Testis (tissue), 3 donors: ENCODE data around the gene MAGI1. TPM values are rescaled to one million over a fixed set of nuclear protein-coding genes. Genes with fewer than 3 reads are reported as not detected.

Source experiments
- DNase-seq: peaks from one replicate; pipeline ENCODE4 v3.0.0-alpha.2; 2019
- H3K27ac ChIP-seq, 2 donors: fragments of 200-600 bp; sonication (generic); one replicate each; pipeline ENCODE4 v1.5.1; 2019
- H3K27me3 ChIP-seq: fragments of 200-600 bp; sonication (generic); one replicate; pipeline ENCODE4 v1.5.1; 2019
- H3K36me3 ChIP-seq: fragments of 200-600 bp; sonication (generic); one replicate; pipeline ENCODE4 v1.5.1; 2017; ENCODE audit warnings: low read depth; ENCODE audit errors: missing control alignments
- H3K4me1 ChIP-seq: fragments of 200-600 bp; sonication (generic); one replicate; pipeline ENCODE4 v1.5.1; 2019
- H3K4me3 ChIP-seq, 2 donors: fragments of 200-600 bp; sonication (generic); one replicate each; pipeline ENCODE4 v1.5.1; 2017 to 2019
- H3K9me3 ChIP-seq: fragments of 200-600 bp; sonication (generic); one replicate; pipeline ENCODE4 v1.5.1; 2017
- POLR2A ChIP-seq: fragments of 450-650 bp; IDR thresholded peaks from one replicate; pipeline ENCODE4 v1.6.1; 2017; ENCODE audit warnings: antibody characterized with exemption, mild to moderate bottlenecking, moderate library complexity
- WGBS, 2 donors: methylation state at CpG; one replicate each; pipeline ENCODE4 v1.1.5; 2018; 5-methylcytosine and 5-hydroxymethylcytosine counted together
- intact Hi-C: fragments of 100-400 bp; cut with DNase I; formaldehyde crosslinking; loops from one replicate; pipeline ENCODE4 v1.15.1; 2023; ENCODE audit warnings: low total_unique reads
- polyA plus RNA-seq: library from polyadenylated mRNA; stranded (reverse); fragments of 350-450 nt; fragmentation: Illumina TruSeq; extraction: RNeasy Lipid Tissue Mini Kit (QIAGEN cat#74804); gene quantifications from one replicate; pipeline ENCODE4 v1.2.3, GENCODE V29; 2014; ENCODE audit warnings: low read depth, low replicate concordance; ENCODE audit not compliant: insufficient read depth
- total RNA-seq, 2 donors: library from RNA; depleted of rRNA; stranded (reverse); fragments of >200 nt; gene quantifications; one replicate each; pipeline ENCODE4 v1.2.3, GENCODE V29; 2016
- TF ChIP-seq, protein P1 (sequence below), 3 experiments: fragments of 450-650 bp in 2 of 3; fragments of 200-600 bp in 1 of 3; sonication (generic) in 1 of 3; IDR thresholded peaks; one replicate each; pipeline ENCODE4 v1.5.1; 2016 to 2019; ENCODE audit warnings: antibody characterized with exemption in 3 of 3, mild to moderate bottlenecking in 2 of 3, moderate library complexity in 1 of 3

The MAGI1 gene
- total and polyA plus RNA-seq, 3 donors from 2014 or later, result 55.4 to 60.4 (median 56.1) TPM

DNA sequence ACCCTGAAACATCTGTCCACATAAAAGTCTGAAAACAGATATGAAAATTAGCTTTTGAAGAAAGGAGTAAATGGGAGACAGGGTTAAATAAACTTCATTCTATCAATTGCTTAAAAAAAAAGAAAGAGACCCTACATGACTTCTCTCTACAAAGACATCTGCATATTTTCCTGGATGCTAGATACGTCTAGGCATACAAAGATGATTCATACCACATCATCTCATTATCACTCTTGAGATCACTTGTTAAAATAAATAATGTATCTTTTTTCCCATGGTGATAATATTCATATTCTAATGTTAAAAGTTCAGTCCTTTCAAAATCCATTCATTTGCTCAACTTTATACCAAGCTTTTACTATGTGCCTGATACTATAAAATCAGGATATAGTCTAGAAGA is 295.8 kb downstream of the MAGI1 start:
- TF ChIP-seq POLR2A, result no peak
- TF ChIP-seq, protein P1, sequence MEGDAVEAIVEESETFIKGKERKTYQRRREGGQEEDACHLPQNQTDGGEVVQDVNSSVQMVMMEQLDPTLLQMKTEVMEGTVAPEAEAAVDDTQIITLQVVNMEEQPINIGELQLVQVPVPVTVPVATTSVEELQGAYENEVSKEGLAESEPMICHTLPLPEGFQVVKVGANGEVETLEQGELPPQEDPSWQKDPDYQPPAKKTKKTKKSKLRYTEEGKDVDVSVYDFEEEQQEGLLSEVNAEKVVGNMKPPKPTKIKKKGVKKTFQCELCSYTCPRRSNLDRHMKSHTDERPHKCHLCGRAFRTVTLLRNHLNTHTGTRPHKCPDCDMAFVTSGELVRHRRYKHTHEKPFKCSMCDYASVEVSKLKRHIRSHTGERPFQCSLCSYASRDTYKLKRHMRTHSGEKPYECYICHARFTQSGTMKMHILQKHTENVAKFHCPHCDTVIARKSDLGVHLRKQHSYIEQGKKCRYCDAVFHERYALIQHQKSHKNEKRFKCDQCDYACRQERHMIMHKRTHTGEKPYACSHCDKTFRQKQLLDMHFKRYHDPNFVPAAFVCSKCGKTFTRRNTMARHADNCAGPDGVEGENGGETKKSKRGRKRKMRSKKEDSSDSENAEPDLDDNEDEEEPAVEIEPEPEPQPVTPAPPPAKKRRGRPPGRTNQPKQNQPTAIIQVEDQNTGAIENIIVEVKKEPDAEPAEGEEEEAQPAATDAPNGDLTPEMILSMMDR (IDR thresholded peaks at IDR 0.05), result no peak
- no peak for DNase-seq
- Histone ChIP-seq H3K27me3 (no peaks in the 10 kb centered on the region), H3K36me3 (no peaks in the 10 kb centered on the region), H3K27ac (no peak overlapping the region), H3K9me3 (no peaks in the 10 kb centered on the region), H3K4me1 (no peaks in the 10 kb centered on the region), H3K4me3 (no peak overlapping the region)
- intact Hi-C loops, result no loop called here
- WGBS, 2 donors, result 84% methylated on average over 1 of the region's 1 CpG

DNA sequence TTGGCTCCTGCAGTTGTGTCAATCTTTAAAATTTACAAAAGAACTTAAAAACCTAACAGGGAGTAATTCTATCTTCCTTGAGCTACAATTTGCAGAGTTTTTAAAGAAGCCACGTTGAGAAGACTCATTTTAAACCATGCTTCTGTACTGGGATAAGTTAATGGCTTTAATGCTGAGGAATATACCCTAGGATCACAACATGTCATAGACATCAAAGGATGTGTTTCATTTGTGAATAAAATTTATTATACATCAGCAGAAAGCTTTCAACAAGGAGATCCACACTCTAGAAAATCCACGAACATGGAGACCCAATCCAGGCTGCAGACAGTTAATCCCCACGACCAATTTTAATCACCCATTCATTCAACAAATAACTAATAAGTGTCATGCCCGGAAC is 297.2 kb downstream of the MAGI1 start:
- DNase-seq, result no peak
- WGBS, 2 donors, result 92 to 93% methylated on average over 4 of the region's 4 CpGs

DNA sequence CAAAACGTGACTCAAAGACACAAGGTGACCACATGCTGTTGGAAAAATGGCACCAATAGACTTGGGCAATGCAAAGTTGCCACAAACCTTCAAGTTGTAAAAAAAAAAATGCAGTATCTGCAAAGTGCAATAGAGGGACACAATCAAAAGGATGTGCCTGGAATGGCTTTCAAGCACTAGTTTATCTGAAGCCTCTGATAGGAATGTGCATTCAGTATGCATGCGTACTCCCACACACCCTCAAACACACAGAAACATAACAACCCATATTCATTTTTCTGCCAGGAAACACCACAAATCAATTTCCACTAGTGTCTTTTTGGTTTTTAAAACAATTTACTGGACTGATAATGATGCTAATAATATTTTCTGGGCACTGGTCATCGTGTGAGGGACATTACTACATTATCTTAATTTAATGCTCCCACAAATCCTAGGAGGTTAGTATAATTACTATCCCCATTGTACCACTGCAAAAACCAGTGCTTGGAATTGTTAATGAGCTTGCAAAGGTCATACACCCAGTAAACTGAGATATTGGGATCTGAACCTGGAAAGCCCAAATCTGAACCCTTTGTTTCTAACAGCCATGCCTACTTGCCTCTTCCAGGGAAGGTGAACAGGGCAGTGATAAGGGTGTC is 298.7 kb downstream of the MAGI1 start:
- no peak for TF ChIP-seq POLR2A
- TF ChIP-seq, protein P1 (IDR thresholded peaks at IDR 0.05), result no peak
- 52 to 61% methylated on average over 3 of the region's 3 CpGs for WGBS, 2 donors
- no peaks in the 10 kb centered on the region for H3K4me1 ChIP-seq
- no peaks in the 10 kb centered on the region for H3K36me3 ChIP-seq
- no peak overlapping the region for H3K27ac ChIP-seq
- H3K9me3 ChIP-seq, result no peaks in the 10 kb centered on the region
- DNase-seq, result no peak
- intact Hi-C loops, result no loop called here
- no peaks in the 10 kb centered on the region for H3K27me3 ChIP-seq
- no peak overlapping the region for H3K4me3 ChIP-seq

More for the DNA sequence above, 297.2 kb downstream of the MAGI1 start:
- Histone ChIP-seq H3K4me3 (no peak overlapping the region), H3K4me1 (no peaks in the 10 kb centered on the region), H3K36me3 (no peaks in the 10 kb centered on the region), H3K9me3 (no peaks in the 10 kb centered on the region), H3K27ac (no peak overlapping the region), H3K27me3 (no peaks in the 10 kb centered on the region)
- no peak for TF ChIP-seq POLR2A
- TF ChIP-seq, protein P1 (IDR thresholded peaks at IDR 0.05), result no peak
- intact Hi-C loops, result no loop called here

DNA sequence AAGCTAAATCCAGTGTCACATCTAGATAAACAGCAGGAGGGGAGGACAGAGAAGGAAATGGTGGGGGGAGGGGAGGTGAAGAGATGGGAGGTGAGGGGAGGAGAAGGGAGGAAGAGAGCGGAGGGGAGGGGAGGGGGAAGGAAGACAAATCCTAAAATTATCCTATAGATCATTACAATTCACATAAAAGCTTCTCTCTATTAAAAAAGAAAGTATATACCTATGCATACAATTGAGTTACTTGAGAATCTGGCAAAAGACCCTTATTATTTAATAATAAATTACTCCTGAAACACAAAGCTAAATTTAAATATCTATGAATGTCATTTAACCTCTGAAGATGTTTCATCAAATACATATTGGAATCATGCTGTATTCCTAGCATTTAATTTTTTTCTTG is 303.9 kb downstream of the MAGI1 start:
- H3K4me3 ChIP-seq, result no peak overlapping the region
- H3K4me1 ChIP-seq, result no peaks in the 10 kb centered on the region
- H3K27ac ChIP-seq, result no peak overlapping the region
- H3K9me3 ChIP-seq, result no peaks in the 10 kb centered on the region
- no peaks in the 10 kb centered on the region for H3K27me3 ChIP-seq
- 88 to 90% methylated on average over 1 of the region's 1 CpG for WGBS, 2 donors
- no peak for DNase-seq
- TF ChIP-seq, protein P1 (IDR thresholded peaks at IDR 0.05), result no peak
- intact Hi-C loops, result no loop called here
- H3K36me3 ChIP-seq, result no peaks in the 10 kb centered on the region

DNA sequence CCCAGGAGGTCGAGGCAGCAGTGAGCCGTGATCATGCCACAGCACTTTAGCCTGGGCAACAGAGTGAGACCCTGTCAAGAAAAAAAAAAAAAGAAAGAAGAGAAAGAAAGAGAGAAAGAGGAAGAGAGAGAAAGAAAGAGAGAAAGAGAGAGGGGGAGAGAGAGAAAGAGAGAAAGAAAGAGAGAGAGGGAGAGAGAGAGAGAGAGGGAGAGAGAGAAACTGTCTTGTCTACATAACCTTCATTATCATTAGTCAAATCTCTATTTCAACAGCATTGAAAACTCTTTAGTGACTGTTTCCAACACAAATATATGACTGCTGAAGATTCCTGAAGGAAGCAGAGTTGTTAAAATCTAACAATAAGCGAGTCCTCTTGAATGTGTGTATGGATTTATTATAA is 304.3 kb downstream of the MAGI1 start:
- WGBS, 2 donors, result 83 to 90% methylated on average over 3 of the region's 3 CpGs
- intact Hi-C loops, result no loop called here
- TF ChIP-seq POLR2A, result no peak
- TF ChIP-seq, protein P1 (IDR thresholded peaks at IDR 0.05), result no peak
- no peak overlapping the region for H3K27ac ChIP-seq
- H3K27me3 ChIP-seq, result no peaks in the 10 kb centered on the region
- DNase-seq, result no peak
- H3K4me3 ChIP-seq, result no peak overlapping the region
- H3K9me3 ChIP-seq, result no peaks in the 10 kb centered on the region
- no peaks in the 10 kb centered on the region for H3K4me1 ChIP-seq
- no peaks in the 10 kb centered on the region for H3K36me3 ChIP-seq
